ENCODE data around the gene CHST13.

The CHST13 gene

DNA sequence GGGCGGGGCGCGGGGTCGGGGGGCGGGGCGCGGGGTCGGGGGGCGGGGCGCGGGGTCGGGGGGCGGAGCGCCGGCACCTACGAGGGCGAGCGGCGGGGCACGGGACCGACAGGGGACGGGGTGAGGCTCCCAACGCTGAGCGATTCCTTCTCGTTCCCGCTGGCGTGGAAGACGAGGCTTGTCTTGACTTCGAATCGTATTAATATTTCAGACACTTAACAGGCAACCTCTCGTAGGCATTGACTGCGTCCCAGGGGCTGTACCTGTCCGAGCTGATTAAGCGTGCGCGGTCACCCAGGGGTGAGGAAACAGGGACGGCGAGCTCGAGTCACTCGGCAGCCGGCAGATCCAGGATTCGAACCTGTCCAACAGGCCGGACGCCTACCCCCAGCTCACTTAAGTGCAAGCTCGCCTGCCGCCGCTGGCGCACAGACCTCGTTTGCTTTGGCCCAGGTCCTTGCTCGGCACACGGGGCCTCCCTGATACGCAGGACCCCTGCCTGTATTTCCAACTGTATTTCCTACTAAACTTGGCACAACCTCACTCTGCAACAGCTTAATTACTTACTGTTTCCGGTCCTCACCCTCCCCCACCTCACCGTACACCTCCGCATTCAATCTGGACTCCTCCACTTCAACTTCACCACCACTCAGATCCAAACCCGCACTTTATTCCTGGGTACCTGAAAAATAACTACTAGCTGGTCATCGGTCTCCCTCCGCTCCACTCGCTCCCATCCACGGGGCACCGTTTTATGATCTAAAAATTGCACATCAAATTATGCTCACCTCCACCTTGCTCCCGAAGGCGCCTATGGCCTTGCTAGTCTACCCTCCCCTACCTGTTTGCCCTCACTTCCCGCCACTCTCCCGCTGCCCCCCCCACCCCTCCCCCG lies 47.5 kb upstream of the CHST13 start:
- DNase-seq, result no peak
- peak; percentile 53 for ATAC-seq (ENCODE audit: insufficient read depth, low read depth)
- H3K27me3 ChIP-seq (ENCODE audit: insufficient read depth, low read length, poor library complexity), result no peaks in the 10 kb centered on the region
- H4K20me1 ChIP-seq (ENCODE audit: insufficient read depth, low read length), result peaks cover 35% of the 10 kb centered on the region
- TF ChIP-seq, protein P1, sequence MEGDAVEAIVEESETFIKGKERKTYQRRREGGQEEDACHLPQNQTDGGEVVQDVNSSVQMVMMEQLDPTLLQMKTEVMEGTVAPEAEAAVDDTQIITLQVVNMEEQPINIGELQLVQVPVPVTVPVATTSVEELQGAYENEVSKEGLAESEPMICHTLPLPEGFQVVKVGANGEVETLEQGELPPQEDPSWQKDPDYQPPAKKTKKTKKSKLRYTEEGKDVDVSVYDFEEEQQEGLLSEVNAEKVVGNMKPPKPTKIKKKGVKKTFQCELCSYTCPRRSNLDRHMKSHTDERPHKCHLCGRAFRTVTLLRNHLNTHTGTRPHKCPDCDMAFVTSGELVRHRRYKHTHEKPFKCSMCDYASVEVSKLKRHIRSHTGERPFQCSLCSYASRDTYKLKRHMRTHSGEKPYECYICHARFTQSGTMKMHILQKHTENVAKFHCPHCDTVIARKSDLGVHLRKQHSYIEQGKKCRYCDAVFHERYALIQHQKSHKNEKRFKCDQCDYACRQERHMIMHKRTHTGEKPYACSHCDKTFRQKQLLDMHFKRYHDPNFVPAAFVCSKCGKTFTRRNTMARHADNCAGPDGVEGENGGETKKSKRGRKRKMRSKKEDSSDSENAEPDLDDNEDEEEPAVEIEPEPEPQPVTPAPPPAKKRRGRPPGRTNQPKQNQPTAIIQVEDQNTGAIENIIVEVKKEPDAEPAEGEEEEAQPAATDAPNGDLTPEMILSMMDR (IDR thresholded peaks at IDR 0.05; ENCODE audit: borderline replicate concordance, extremely low read depth, low read length, poor library complexity, severe bottlenecking), result no peak
- no peak for TF ChIP-seq EZH2 (IDR thresholded peaks at IDR 0.05; ENCODE audit: borderline replicate concordance, low read depth, low read length, severe bottlenecking)
- H3K36me3 ChIP-seq (ENCODE audit: insufficient read depth, low read length), result peaks cover 30% of the 10 kb centered on the region
- H3K4me2 ChIP-seq (ENCODE audit: insufficient read depth, low read length), result peak overlapping the region; percentile 72
- peak overlapping the region; percentile 66; the same call in 1 of the 2 replicates for H3K27ac ChIP-seq (ENCODE audit: low read length)
- H3K79me2 ChIP-seq (ENCODE audit: insufficient read depth, low read length), result peaks cover 40% of the 10 kb centered on the region
- H3K4me3 ChIP-seq (ENCODE audit: low read depth in 1 of 2, low read length in 2 of 2), result peak overlapping the region; percentile 9 to 69; a peak in 3 of 4 replicates
- peak overlapping the region; percentile 56 for H3K9ac ChIP-seq (ENCODE audit: low read depth, low read length)
- H3K4me1 ChIP-seq (ENCODE audit: insufficient read depth, low read length), result peaks cover 40% of the 10 kb centered on the region
- peak overlapping the region; percentile 83 for H2AFZ ChIP-seq (ENCODE audit: low read depth, low read length)
- H3K9me3 ChIP-seq (ENCODE audit: insufficient read depth, low read length, severe bottlenecking), result no peaks in the 10 kb centered on the region

DNA sequence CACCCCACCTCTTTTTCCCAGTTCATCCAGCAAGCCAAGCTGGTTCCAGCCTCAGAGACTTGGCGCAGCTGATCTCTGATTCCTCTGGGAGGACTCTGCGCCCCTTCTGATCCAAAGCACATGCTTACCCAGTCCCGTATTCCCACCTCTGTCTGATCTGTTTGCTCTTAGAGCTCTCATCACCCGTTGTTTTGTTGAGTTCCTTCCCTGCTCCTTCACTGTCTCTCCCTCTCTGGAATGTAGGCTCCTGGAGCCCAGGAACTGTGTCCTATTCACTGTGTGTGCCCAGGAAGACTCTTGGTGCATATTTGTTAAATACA lies 46.9 kb upstream of the CHST13 start:
- DNase-seq, result no peak
- Histone ChIP-seq H3K79me2 (ENCODE audit: insufficient read depth, low read length) (peaks cover 34% of the 10 kb centered on the region), H2AFZ (ENCODE audit: low read depth, low read length) (no peak overlapping the region), H3K4me1 (ENCODE audit: insufficient read depth, low read length) (peaks cover 36% of the 10 kb centered on the region), H4K20me1 (ENCODE audit: insufficient read depth, low read length) (peaks cover 30% of the 10 kb centered on the region), H3K4me3 (ENCODE audit: low read depth in 1 of 2, low read length in 2 of 2) (no peak overlapping the region), H3K36me3 (ENCODE audit: insufficient read depth, low read length) (peaks cover 25% of the 10 kb centered on the region), H3K9me3 (ENCODE audit: insufficient read depth, low read length, severe bottlenecking) (no peaks in the 10 kb centered on the region), H3K4me2 (ENCODE audit: insufficient read depth, low read length) (no peak overlapping the region), H3K9ac (ENCODE audit: low read depth, low read length) (no peak overlapping the region), H3K27ac (ENCODE audit: low read length) (no peak overlapping the region), H3K27me3 (ENCODE audit: insufficient read depth, low read length, poor library complexity) (no peaks in the 10 kb centered on the region)
- no peak for ATAC-seq (ENCODE audit: insufficient read depth, low read depth)
- TF ChIP-seq, protein P1 (IDR thresholded peaks at IDR 0.05; ENCODE audit: borderline replicate concordance, extremely low read depth, low read length, poor library complexity, severe bottlenecking), result no peak
- no peak for TF ChIP-seq EZH2 (IDR thresholded peaks at IDR 0.05; ENCODE audit: borderline replicate concordance, low read depth, low read length, severe bottlenecking)

DNA sequence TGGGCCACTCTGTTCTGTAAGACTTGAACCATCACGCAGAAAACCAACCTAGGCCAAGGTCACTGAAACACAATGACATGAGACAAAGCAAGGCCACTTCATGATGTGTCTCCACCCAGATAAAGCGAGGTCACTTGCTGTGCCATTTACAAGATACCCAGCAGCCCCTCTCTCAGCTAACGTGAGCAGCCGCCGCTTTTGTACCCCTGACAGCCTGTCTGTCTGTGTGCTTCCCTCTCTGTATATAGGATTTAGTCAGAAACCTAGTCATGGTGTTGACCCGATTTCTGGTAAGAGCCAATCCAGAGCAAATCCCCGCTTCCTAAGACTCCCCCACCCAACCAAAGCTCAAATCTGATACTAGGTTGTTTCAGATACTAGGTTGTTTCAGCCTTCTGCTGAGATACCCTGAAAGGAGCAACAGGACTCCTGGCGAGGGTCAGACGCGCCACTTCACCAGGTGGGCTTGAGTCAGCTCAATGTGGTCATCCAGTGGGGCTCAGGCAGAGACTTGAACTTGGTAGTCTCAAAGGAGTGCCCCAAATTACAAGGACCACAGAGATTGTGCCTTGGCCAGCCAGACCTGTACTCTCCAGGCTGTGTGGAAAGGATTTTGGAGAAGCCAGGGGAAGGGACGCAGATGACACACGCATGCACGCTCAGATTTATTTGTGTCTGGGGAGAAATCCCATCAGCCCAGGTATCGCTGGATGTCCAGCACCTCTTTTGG lies 45.2 kb upstream of the CHST13 start:
- H4K20me1 ChIP-seq (ENCODE audit: insufficient read depth, low read length), result peaks cover 13% of the 10 kb centered on the region
- no peak for ATAC-seq (ENCODE audit: insufficient read depth, low read depth)
- H2AFZ ChIP-seq (ENCODE audit: low read depth, low read length), result no peak overlapping the region
- peaks cover 17% of the 10 kb centered on the region for H3K79me2 ChIP-seq (ENCODE audit: insufficient read depth, low read length)
- H3K27ac ChIP-seq (ENCODE audit: low read length), result no peak overlapping the region
- DNase-seq, result no peak
- H3K4me3 ChIP-seq (ENCODE audit: low read depth in 1 of 2, low read length in 2 of 2), result no peak overlapping the region
- no peak overlapping the region for H3K9ac ChIP-seq (ENCODE audit: low read depth, low read length)
- no peaks in the 10 kb centered on the region for H3K27me3 ChIP-seq (ENCODE audit: insufficient read depth, low read length, poor library complexity)
- no peaks in the 10 kb centered on the region for H3K9me3 ChIP-seq (ENCODE audit: insufficient read depth, low read length, severe bottlenecking)
- H3K36me3 ChIP-seq (ENCODE audit: insufficient read depth, low read length), result peaks cover 10% of the 10 kb centered on the region; the same call in 1 of the 2 replicates
- H3K4me1 ChIP-seq (ENCODE audit: insufficient read depth, low read length), result peaks cover 18% of the 10 kb centered on the region
- TF ChIP-seq, protein P1 (IDR thresholded peaks at IDR 0.05; ENCODE audit: borderline replicate concordance, extremely low read depth, low read length, poor library complexity, severe bottlenecking), result no peak
- no peak for TF ChIP-seq EZH2 (IDR thresholded peaks at IDR 0.05; ENCODE audit: borderline replicate concordance, low read depth, low read length, severe bottlenecking)
- H3K4me2 ChIP-seq (ENCODE audit: insufficient read depth, low read length), result no peak overlapping the region
